ENCODE results near the gene BABAM2.

- TF ChIP-seq CTCF (IDR thresholded peaks at IDR 0.05), result no peak
- no peak for TF ChIP-seq POLR2AphosphoS5 (IDR thresholded peaks at IDR 0.05)
- no peak for TF ChIP-seq EP300 (IDR thresholded peaks at IDR 0.05; ENCODE audit: low read depth)
- no peak for TF ChIP-seq POLR2A (IDR thresholded peaks at IDR 0.05)
Observed at GRCh38 chr2:28086611-28087010, 196.1 kb downstream of the BABAM2 start.

Data from transverse colon (tissue), 4 donors.